Dermis microvascular lymphatic vessel endothelial cell (primary cell): Measurements from ENCODE around the gene CPPED1. TPM values are rescaled to one million over a fixed set of nuclear protein-coding genes. Genes with fewer than 3 reads are reported as not detected.

Experiments used
- DNase-seq, 2 donors: peaks; one replicate each; pipeline versions ENCODE4 v3.0.0 to v3.0.0-alpha.2; 2010; ENCODE audit warnings: low read depth in 2 of 2
- total RNA-seq: library from RNA; depleted of rRNA; stranded (reverse); fragments of >200 nt; gene quantifications from 2 replicates; pipeline ENCODE4 v1.2.1, GENCODE V29; 2014

The CPPED1 gene
- total RNA-seq, 1 donor from 2014 or later: 8.3 TPM

- DNase-seq: no peak
These were observed 66.1 kb downstream of the CPPED1 start for GRCh38 chr16:12737563-12737962.

GRCh38 chr16:12735805-12736204, 67.9 kb downstream of the CPPED1 start:
- DNase-seq: no peak

- DNase-seq: no peak
These were observed 71.1 kb downstream of the CPPED1 start for GRCh38 chr16:12732600-12732999.

GRCh38 chr16:12729448-12729847, 74.2 kb downstream of the CPPED1 start:
- DNase-seq: peak in 1 of 2 donors; percentile 91

GRCh38 chr16:12728469-12728868, 75.2 kb downstream of the CPPED1 start:
- DNase-seq: no peak

GRCh38 chr16:12724226-12724625, 79.5 kb downstream of the CPPED1 start:
- DNase-seq: no peak

- DNase-seq: no peak
These were observed 80.0 kb downstream of the CPPED1 start for GRCh38 chr16:12723681-12724080.

GRCh38 chr16:12721841-12722421, 81.8 kb downstream of the CPPED1 start:
- DNase-seq: no peak

GRCh38 chr16:12719972-12720371, 83.7 kb downstream of the CPPED1 start:
- no peak for DNase-seq

- DNase-seq: no peak
These were observed 87.0 kb downstream of the CPPED1 start for GRCh38 chr16:12716658-12717057.

GRCh38 chr16:12709807-12710206, 93.9 kb downstream of the CPPED1 start:
- no peak for DNase-seq

- no peak for DNase-seq
These were observed 95.4 kb downstream of the CPPED1 start for GRCh38 chr16:12708266-12708665.

GRCh38 chr16:12706628-12707027, 97.1 kb downstream of the CPPED1 start:
- no peak for DNase-seq

- DNase-seq: no peak
These were observed 99.1 kb downstream of the CPPED1 start for GRCh38 chr16:12704492-12705111.

- DNase-seq: peak in 1 of 2 donors; percentile 16
These were observed 99.8 kb downstream of the CPPED1 start for GRCh38 chr16:12703935-12704334.

GRCh38 chr16:12700161-12700560, 103.5 kb downstream of the CPPED1 start:
- no peak for DNase-seq

GRCh38 chr16:12699161-12699560, 104.5 kb downstream of the CPPED1 start:
- DNase-seq: peak in 1 of 2 donors; percentile 40

GRCh38 chr16:12697437-12697836, 106.2 kb downstream of the CPPED1 start:
- no peak for DNase-seq

- DNase-seq: no peak
These were observed 108.2 kb downstream of the CPPED1 start for GRCh38 chr16:12695454-12695853.

- DNase-seq: no peak
These were observed 113.7 kb downstream of the CPPED1 start for GRCh38 chr16:12690024-12690423.

GRCh38 chr16:12688951-12689850, 114.5 kb downstream of the CPPED1 start:
- DNase-seq: no peak

- no peak for DNase-seq
These were observed 117.9 kb downstream of the CPPED1 start for GRCh38 chr16:12685806-12686205.
